GM18909 (cell line): ENCODE measurements around the gene ENDOG.
"Not testable (repeated sequence)": the region's sequence is repeated elsewhere in the genome, so short reads cannot be mapped to it uniquely, and the experiment has no call there.

Source experiments
- ATAC-seq: cut with Tn5 transposase; IDR thresholded peaks from one replicate; pipeline ENCODE4 v1.9.1; 2021; ENCODE audit warnings: mild to moderate bottlenecking; ENCODE audit not compliant: unreplicated experiment, poor library complexity

The ENDOG gene

DNA sequence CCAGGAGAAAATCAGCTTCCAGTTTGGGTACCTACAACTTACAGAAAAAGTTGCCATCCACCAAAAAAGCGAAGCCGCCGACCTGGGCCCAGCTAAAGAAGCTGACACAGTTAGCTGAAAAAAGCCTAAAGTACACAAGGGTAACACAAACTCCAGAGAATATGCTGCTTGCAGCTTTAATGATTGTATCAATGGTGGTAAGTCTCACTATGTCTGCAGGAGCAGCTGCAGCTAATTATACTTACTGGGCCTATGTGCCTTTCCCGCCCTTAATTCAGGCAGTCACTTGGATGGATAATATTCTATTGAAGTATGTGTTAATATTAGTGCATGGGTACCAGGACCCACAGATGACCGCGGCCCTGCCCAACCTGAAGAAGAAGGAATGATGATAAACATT lies 36.2 kb downstream of the ENDOG start:
- not testable (repeated sequence) for ATAC-seq

DNA sequence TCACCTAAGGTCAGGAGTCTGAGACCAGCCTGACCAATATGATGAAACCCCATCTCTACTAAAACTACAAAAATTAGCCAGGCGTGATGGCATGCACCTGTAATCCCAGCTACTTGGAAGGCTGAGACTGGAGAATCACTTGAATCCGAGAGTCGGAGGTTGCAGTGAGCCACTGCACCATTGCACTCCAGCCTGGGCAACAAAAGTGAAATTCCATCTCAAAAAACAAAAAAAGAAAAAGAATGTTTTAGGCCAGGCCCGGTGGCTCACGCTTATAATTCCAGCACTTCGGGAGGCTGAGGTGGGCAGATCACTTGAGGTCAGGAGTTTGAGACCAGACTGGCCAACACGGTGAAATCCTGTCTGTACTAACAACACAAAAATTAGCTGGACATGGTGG lies 40.2 kb downstream of the ENDOG start:
- not testable (repeated sequence) for ATAC-seq

DNA sequence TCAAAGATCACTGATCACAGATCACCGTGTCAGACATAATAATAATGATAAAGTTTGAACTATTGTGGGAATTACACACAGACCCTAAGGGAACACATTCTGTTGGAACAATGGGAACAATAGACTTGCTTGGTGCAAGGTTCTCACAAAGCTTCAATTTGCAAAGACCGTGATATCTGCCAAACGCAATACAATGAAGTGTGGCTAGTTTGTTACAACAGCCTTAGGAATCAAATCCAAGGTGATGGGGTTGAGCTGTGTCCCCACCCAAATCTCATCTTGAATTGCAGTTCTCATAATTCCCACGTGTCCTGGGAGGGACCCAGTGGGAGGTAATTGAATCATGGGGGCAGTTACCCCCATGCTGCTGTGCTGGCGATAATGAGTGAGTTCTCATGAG lies 42.6 kb downstream of the ENDOG start:
- no peak for ATAC-seq

DNA sequence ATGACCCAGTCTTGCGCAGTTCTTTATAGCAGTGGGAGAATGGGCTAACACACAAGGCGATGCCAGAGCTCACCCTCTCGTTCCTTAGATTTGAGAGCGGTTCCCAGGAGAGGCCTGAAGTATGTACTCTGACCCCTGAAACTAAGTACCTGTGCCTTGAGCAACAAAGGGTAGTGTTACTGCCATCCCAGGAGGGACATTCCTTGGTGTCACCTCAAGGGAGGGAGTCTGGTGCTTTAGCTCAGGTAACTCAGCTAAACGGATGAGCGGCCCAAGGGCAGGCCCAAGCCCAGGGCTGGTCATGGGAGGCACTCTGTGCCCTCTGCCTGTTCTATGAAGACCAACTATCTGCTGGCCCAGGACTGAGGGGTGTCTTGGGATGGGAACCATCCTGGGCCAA lies 43.2 kb downstream of the ENDOG start:
- ATAC-seq: no peak

DNA sequence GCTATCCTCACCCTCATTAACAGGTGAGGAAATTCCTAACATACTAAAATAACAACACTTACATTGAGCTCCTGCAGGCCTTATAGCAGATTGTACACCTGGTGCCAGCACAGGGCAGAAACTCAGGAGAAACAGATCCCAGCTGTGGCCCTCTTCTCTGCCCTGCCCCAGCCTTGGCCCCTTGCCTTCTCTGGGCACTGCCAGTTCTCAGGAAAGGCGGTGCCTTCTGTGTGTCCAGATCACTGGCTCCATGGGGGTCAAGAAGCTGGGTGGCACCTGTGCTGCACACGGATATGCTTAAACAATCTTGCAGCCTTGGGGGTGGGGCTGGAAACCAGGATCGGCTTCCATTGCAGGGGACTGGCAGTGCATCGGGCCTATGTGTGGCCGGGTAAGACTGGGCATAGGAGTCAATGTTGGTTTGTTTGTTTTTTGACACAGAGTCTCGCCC lies 44.1 kb downstream of the ENDOG start:
- no peak for ATAC-seq

DNA sequence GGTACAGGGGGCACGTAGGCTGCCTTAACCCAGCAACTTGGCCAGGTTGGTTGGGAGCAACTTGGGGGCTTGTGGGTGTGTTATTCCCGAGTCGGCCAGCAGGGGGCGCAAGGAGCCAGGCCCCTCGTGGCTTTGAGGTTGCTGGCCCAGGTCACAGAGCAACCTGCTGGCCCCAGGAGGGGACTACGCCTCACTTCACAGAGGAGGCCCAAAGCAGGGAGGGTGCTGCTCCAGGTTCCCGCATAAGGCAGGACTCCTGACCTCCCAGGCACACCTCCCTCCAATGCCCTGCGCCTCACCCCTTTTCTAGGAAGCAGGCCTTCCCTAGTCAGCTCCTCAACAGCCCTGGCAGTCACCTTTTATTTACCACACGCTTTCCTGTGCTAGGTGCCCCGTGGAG lies 45.3 kb downstream of the ENDOG start:
- ATAC-seq: no peak

DNA sequence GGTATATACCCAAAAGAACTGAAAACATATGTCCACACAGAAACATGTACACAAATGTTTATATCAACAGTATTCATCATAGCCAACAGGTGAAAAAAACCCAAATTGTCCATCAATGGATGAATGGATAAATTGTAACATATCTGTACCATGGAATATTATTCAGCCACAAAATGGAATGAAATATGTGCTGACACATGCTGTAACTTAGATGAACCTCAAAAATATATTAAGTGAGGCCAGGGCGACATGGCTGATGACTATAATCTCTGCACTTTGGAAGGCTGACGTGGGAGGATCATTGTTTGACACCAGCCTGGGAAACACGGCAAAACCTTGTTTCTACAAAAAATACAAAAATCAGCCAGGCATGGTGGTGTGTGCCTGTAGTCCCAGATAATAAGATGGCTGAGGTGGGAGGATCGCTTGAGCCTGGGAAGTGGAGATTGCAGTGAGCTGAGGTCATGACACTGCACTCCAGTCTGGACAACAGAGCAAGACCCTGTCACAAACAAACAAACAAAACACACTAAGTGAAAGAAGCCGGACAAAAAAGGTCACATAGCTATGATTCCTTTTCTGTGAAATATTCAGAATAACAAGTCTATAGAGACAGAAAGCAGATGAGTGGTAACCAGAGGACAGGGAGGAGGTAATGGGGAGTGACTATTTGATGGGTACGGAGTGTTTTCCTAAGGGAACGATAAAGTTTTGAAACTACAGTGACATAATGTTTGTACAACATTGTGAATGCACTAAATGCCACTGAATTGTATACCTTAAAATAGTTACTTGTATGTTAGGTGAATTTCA lies 52.0 kb downstream of the ENDOG start:
- no peak for ATAC-seq

DNA sequence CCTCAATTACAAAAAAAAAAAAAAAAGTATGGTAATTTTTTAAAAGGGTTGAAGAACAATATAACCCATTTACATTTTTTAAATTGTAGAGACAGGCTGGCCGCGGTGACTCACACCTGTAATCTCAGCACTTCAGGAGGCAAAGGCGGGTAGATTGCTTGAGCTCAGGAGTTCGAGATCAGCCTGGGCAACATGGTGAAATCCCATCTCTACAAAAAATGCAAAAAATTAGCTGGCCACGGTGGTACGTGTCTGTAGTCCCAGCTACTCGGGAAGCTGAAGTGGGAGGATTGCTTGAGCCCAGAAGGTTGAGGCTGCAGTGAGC lies 52.6 kb downstream of the ENDOG start:
- not testable (repeated sequence) for ATAC-seq
